Adipocyte (in vitro differentiated cells): ENCODE data around the gene ATP6V0C.

Source experiments
- DNase-seq: peaks from one replicate; pipeline ENCODE4 v3.0.0-alpha.2; 2015; ENCODE audit warnings: low read depth
- H3K27me3 ChIP-seq: replicated peaks from 2 replicates; pipeline ENCODE4 v1.7.0; 2013; ENCODE audit warnings: mild to moderate bottlenecking, low read length, moderate library complexity; ENCODE audit not compliant: control insufficient read depth, insufficient read depth
- H3K36me3 ChIP-seq: 2 replicates; pipeline ENCODE4 v1.7.0; 2013; ENCODE audit warnings: low read length, mild to moderate bottlenecking, moderate library complexity; ENCODE audit not compliant: control insufficient read depth, insufficient read depth, severe bottlenecking
- H3K4me1 ChIP-seq: 2 replicates; pipeline ENCODE4 v1.7.0; 2013; ENCODE audit warnings: mild to moderate bottlenecking, low read length, moderate library complexity; ENCODE audit not compliant: control insufficient read depth, insufficient read depth
- H3K4me3 ChIP-seq: 2 replicates; pipeline ENCODE4 v1.7.0; 2013; ENCODE audit warnings: mild to moderate bottlenecking, low read length, moderate library complexity
- H3K9ac ChIP-seq: 2 replicates; pipeline ENCODE4 v1.7.0; 2013; ENCODE audit warnings: mild to moderate bottlenecking, low read length, moderate library complexity
- H3K9me3 ChIP-seq: 2 replicates; pipeline ENCODE4 v1.7.0; 2013; ENCODE audit warnings: mild to moderate bottlenecking, low read length, moderate library complexity; ENCODE audit not compliant: control insufficient read depth

ATP6V0C gene

GRCh38 chr16:2513405-2514332 is at the start of gene ATP6V0C:
TSS of gene ATP6V0C (plus strand) at chr16:2513952. CDS start at chr16:2514104, 152 bp downstream.
- DNase-seq: peak; percentile 95
- no peaks in the 10 kb centered on the region for H3K27me3 ChIP-seq
- H3K9me3 ChIP-seq: no peaks in the 10 kb centered on the region
- H3K4me3 ChIP-seq: peak within 1 kb of the TSS; percentile 86
- no peaks in the 10 kb centered on the region for H3K36me3 ChIP-seq
- peak within 1 kb of the TSS; percentile 93 for H3K9ac ChIP-seq
- peaks cover 46% of the 10 kb centered on the region for H3K4me1 ChIP-seq

- Histone ChIP-seq H3K36me3 (no peaks in the 10 kb centered on the region), H3K4me3 (no peak overlapping the region), H3K9ac (no peak overlapping the region), H3K9me3 (no peaks in the 10 kb centered on the region), H3K4me1 (peaks cover 23% of the 10 kb centered on the region), H3K27me3 (no peaks in the 10 kb centered on the region)
- DNase-seq: no peak
Observed at GRCh38 chr16:2464333-2464732, 49.4 kb upstream of the ATP6V0C start.

- no peak for DNase-seq
- Histone ChIP-seq H3K9ac (no peak overlapping the region), H3K4me3 (no peak overlapping the region), H3K27me3 (no peaks in the 10 kb centered on the region), H3K9me3 (no peaks in the 10 kb centered on the region), H3K4me1 (peaks cover 16% of the 10 kb centered on the region), H3K36me3 (no peaks in the 10 kb centered on the region)
Observed at GRCh38 chr16:2465653-2466415, 47.9 kb upstream of the ATP6V0C start.

GRCh38 chr16:2466667-2467527 is 46.9 kb upstream of the ATP6V0C start:
- H3K36me3 ChIP-seq: no peaks in the 10 kb centered on the region
- H3K4me1 ChIP-seq: peaks cover 16% of the 10 kb centered on the region
- no peak overlapping the region for H3K4me3 ChIP-seq
- no peaks in the 10 kb centered on the region for H3K9me3 ChIP-seq
- no peak overlapping the region for H3K9ac ChIP-seq
- no peaks in the 10 kb centered on the region for H3K27me3 ChIP-seq
- DNase-seq: no peak

DNA sequence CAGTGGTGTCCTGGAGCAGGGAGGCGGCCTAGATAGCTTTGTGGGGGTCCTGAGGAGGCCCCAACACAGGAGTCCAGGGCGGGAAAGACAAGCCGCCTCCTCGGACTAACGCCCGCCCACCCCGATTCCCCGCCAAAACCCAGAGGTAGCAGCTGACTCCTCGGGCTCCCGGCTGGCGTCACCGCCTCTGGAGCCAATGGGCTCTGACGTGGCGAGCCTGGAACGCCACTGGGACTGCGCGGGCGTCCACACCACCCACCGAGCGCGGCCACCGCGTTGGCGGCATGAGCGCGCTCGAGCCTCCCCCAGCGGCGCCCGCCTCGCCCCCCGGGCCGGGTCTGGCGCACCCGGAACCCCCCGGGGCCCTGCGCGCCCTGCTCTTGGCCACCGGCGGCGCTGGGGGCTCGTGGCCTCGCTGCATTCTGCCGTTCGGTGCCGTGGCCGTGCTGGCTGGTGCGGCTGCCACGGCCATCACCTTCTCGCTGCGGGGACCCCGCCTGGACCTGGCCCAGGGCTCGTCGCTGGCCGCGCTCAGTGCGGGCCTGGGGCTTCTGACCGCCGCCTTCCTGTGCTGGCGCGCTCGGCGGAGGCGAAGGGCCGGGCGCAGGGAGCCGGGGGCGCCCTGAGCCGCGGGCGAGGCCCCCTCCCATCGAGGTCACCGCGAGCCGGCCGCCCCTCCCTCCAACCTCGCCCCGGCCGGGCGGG is 46.1 kb upstream of the ATP6V0C start:
- peak; percentile 90 for DNase-seq
- H3K27me3 ChIP-seq: no peaks in the 10 kb centered on the region

DNA sequence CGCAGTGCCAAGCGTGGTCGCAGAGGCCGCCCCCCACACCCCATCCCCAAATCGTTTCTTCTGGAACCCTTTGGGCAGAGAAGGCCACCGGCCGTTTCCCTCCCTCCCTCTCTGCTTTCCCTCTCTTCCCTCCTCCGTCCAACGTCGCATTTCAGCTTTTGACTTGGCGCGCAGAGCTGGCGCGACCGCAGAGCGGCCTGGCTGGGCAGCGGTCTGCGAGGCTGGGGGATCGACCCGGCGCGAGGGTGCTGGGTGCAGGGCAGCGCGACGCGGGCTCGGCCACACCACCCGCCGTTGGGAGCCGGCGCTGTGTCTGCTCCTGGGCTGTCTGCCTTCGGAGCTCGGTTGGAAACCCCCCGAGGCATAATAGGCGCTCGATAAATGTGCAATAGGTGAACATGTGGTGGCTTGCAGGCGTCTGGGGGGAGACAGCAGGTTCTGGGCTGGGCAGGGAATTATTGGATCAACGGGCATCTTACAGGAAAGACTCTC is 45.5 kb upstream of the ATP6V0C start:
- H3K4me1 ChIP-seq: peaks cover 16% of the 10 kb centered on the region
- H3K36me3 ChIP-seq: no peaks in the 10 kb centered on the region
- H3K9me3 ChIP-seq: no peaks in the 10 kb centered on the region
- no peaks in the 10 kb centered on the region for H3K27me3 ChIP-seq
- peak; percentile 57 for DNase-seq
- H3K4me3 ChIP-seq: peak overlapping the region; percentile 71
- H3K9ac ChIP-seq: peak overlapping the region; percentile 64

More for the DNA sequence above, 46.1 kb upstream of the ATP6V0C start:
- Histone ChIP-seq H3K36me3 (no peaks in the 10 kb centered on the region), H3K4me3 (peak overlapping the region; percentile 71), H3K4me1 (peaks cover 16% of the 10 kb centered on the region), H3K9me3 (no peaks in the 10 kb centered on the region), H3K9ac (peak overlapping the region; percentile 64)

- H3K27me3 ChIP-seq: no peaks in the 10 kb centered on the region
- DNase-seq: no peak
- peak overlapping the region; percentile 71 for H3K4me3 ChIP-seq
- peaks cover 13% of the 10 kb centered on the region for H3K4me1 ChIP-seq
- H3K36me3 ChIP-seq: no peaks in the 10 kb centered on the region
- no peak overlapping the region for H3K9ac ChIP-seq
- no peaks in the 10 kb centered on the region for H3K9me3 ChIP-seq
Observed at GRCh38 chr16:2468725-2469398, 44.9 kb upstream of the ATP6V0C start.

DNA sequence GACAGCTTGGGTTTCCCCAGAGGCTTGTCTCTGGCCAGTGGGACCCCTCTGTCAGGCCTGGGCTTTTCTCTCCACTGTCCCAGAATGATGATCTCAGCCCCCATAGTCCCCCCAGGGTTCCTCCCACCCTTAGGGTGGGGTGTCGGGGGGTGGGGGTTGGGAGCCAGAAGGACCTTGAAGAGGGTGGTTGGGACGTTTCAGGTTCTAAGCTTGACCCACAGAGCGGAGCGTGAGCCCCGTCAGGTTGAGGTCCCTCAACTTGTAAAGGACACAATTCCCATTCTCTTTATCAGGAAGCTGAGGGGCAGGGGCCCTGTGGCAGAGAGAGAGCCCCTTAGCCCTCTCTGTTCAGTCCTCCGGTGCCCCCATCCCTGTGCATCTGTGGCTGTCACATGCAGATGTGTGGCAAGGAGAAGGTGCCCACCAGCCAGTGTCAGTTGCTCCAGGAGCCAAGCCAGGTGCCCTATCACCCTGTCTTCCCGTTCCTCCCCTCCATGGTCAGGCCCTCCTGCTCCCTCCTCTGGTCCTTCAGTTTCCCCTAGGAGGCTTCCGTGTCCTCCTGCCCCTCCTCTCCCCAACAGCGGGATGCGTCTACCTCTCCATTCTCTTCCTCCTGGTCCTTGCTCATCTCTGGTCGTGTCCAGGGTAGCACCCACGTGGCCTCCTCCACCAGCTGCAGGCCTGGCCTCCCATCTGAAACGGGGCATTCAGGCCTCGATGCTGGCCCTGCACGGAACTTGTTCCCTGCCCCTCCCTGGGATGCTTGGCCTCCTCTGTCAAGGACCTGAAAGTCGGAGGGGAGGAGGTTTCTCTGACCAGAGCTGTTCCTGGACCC is 44.1 kb upstream of the ATP6V0C start:
- H3K4me3 ChIP-seq: no peak overlapping the region

GRCh38 chr16:2470234-2470601 is 43.5 kb upstream of the ATP6V0C start:
- Histone ChIP-seq H3K36me3 (no peaks in the 10 kb centered on the region), H3K4me1 (peaks cover 11% of the 10 kb centered on the region), H3K9ac (no peak overlapping the region), H3K4me3 (no peak overlapping the region), H3K9me3 (no peaks in the 10 kb centered on the region), H3K27me3 (no peaks in the 10 kb centered on the region)
- DNase-seq: no peak

More for the DNA sequence above, 44.1 kb upstream of the ATP6V0C start:
- H3K27me3 ChIP-seq: no peaks in the 10 kb centered on the region
- DNase-seq: no peak
- H3K4me1 ChIP-seq: peaks cover 11% of the 10 kb centered on the region
- H3K36me3 ChIP-seq: no peaks in the 10 kb centered on the region
- no peaks in the 10 kb centered on the region for H3K9me3 ChIP-seq
- H3K9ac ChIP-seq: no peak overlapping the region
